GM23338 (cell line): ENCODE results near the gene YIPF7. TPM values are rescaled to one million over a fixed set of nuclear protein-coding genes. Genes with fewer than 3 reads are reported as not detected.

Experiments
- ATAC-seq: fragments of 200-7000 bp; cut with Tn5 transposase; 3 replicates; pipeline ENCODE4 v1.9.1; 2020
- DNase-seq: peaks from one replicate; pipeline ENCODE4 v3.0.0-alpha.2; 2015; ENCODE audit warnings: low spot score
- H2AFZ ChIP-seq: fragments of 200-600 bp; sonication (generic); 2 replicates; pipeline ENCODE4 v1.8.0; 2016; ENCODE audit warnings: antibody characterized with exemption, mild to moderate bottlenecking, moderate library complexity
- H3F3A ChIP-seq: fragments of 200-600 bp; sonication (generic); replicated peaks from 2 replicates; pipeline ENCODE4 v1.8.0; 2017; ENCODE audit warnings: antibody characterized with exemption, mixed run types, low read depth
- H3K27ac ChIP-seq: fragments of 200-600 bp; sonication (generic); 2 replicates; pipeline ENCODE4 v1.6.1; 2016; ENCODE audit warnings: low read depth
- H3K27me3 ChIP-seq: fragments of 200-600 bp; sonication (generic); 2 replicates; pipeline ENCODE4 v1.8.0; 2016; ENCODE audit warnings: mild to moderate bottlenecking, mixed run types, moderate library complexity; ENCODE audit not compliant: insufficient read depth
- H3K36me3 ChIP-seq: fragments of 200-600 bp; sonication (generic); 2 replicates; pipeline ENCODE4 v1.8.0; 2016; ENCODE audit warnings: mild to moderate bottlenecking; ENCODE audit not compliant: insufficient read depth
- H3K4me1 ChIP-seq: fragments of 200-600 bp; sonication (generic); 2 replicates; pipeline ENCODE4 v1.8.0; 2016; ENCODE audit warnings: mild to moderate bottlenecking, moderate library complexity; ENCODE audit not compliant: insufficient read depth
- H3K4me2 ChIP-seq: fragments of 200-600 bp; sonication (generic); 2 replicates; pipeline ENCODE4 v1.7.1; 2017; ENCODE audit warnings: mixed run types
- H3K4me3 ChIP-seq: fragments of 200-600 bp; sonication (generic); 2 replicates; pipeline ENCODE4 v1.6.1; 2016; ENCODE audit warnings: mixed run types
- H3K79me2 ChIP-seq: fragments of 200-600 bp; sonication (generic); replicated peaks from 2 replicates; pipeline ENCODE4 v1.8.0; 2017; ENCODE audit warnings: mild to moderate bottlenecking; ENCODE audit not compliant: insufficient read depth
- H3K9me2 ChIP-seq: fragments of 200-600 bp; sonication (generic); 2 replicates; pipeline ENCODE4 v1.8.0; 2017; ENCODE audit not compliant: insufficient read depth
- H4K20me1 ChIP-seq: fragments of 200-600 bp; sonication (generic); replicated peaks from 2 replicates; pipeline ENCODE4 v1.8.0; 2017; ENCODE audit warnings: mild to moderate bottlenecking; ENCODE audit not compliant: insufficient read depth
- H3K27ac Mint-ChIP-seq: 2 replicates; pipeline ENCODE4 v1.8.0; 2020; ENCODE audit warnings: inconsistent platforms, mild to moderate bottlenecking, moderate library complexity, mixed read lengths
- H3K27me3 Mint-ChIP-seq: 3 replicates; pipeline ENCODE4 v1.8.0; 2022; ENCODE audit warnings: low read depth, mild to moderate bottlenecking, moderate library complexity, mixed read lengths, inconsistent platforms; ENCODE audit not compliant: insufficient read depth, poor library complexity
- H3K36me3 Mint-ChIP-seq: 3 replicates; pipeline ENCODE4 v1.8.0; 2021; ENCODE audit warnings: low read depth, mild to moderate bottlenecking, inconsistent platforms, moderate library complexity, mixed read lengths
- H3K4me1 Mint-ChIP-seq: 3 replicates; pipeline ENCODE4 v1.8.0; 2020; ENCODE audit warnings: mild to moderate bottlenecking, inconsistent platforms, mixed read lengths
- H3K4me3 Mint-ChIP-seq: 3 replicates; pipeline ENCODE4 v1.8.0; 2021; ENCODE audit warnings: moderate library complexity, mild to moderate bottlenecking, inconsistent platforms, mixed read lengths
- H3K9me3 Mint-ChIP-seq: 3 replicates; pipeline ENCODE4 v1.8.0; 2020; ENCODE audit warnings: moderate library complexity, mild to moderate bottlenecking, inconsistent platforms, mixed read lengths
- CREB1 ChIP-seq: fragments of 250-450 bp; sonication (Bioruptor Pico); IDR thresholded peaks from 2 replicates; pipeline ENCODE4 v1.5.0; 2020; ENCODE audit warnings: low read depth, mild to moderate bottlenecking, moderate library complexity
- CTCF ChIP-seq, 2 experiments: fragments of 200-600 bp in 1 of 2; sonication (generic) in 1 of 2; conservative IDR thresholded peaks; 2 replicates each; pipeline versions ENCODE4 v1.5.1 to v1.6.1; 2016 to 2017; ENCODE audit warnings: antibody characterized with exemption in 2 of 2, low read depth in 2 of 2, mild to moderate bottlenecking in 2 of 2, moderate library complexity in 1 of 2
- ETS1 ChIP-seq: IDR thresholded peaks from 2 replicates; pipeline ENCODE4 v1.6.1; 2016; ENCODE audit warnings: antibody characterized with exemption
- EZH2phosphoT487 ChIP-seq: fragments of 200-600 bp; sonication (generic); IDR thresholded peaks from one replicate; pipeline ENCODE4 v1.8.1; 2018; ENCODE audit warnings: antibody characterized with exemption; ENCODE audit not compliant: unreplicated experiment
- JUNB ChIP-seq: IDR thresholded peaks from one replicate; pipeline ENCODE4 v1.6.1; 2016; ENCODE audit warnings: antibody characterized with exemption; ENCODE audit not compliant: unreplicated experiment
- NANOG ChIP-seq: IDR thresholded peaks from 2 replicates; pipeline ENCODE4 v1.6.1; 2016; ENCODE audit warnings: antibody characterized with exemption, borderline replicate concordance
- REST ChIP-seq: IDR thresholded peaks from one replicate; pipeline ENCODE4 v1.6.1; 2018; ENCODE audit warnings: antibody characterized with exemption; ENCODE audit not compliant: unreplicated experiment
- ZNF114 ChIP-seq: fragments of 250-450 bp; sonication (Bioruptor Pico); IDR thresholded peaks from 2 replicates; pipeline ENCODE4 v1.5.0; 2020; ENCODE audit warnings: mild to moderate bottlenecking, moderate library complexity
- ZNF331 ChIP-seq: fragments of 250-450 bp; sonication (Bioruptor Pico); IDR thresholded peaks from 2 replicates; pipeline ENCODE4 v1.5.0; 2020; ENCODE audit warnings: low read depth, mild to moderate bottlenecking, moderate library complexity
- ZNF462 ChIP-seq: fragments of 250-450 bp; sonication (Bioruptor Pico); IDR thresholded peaks from 2 replicates; pipeline ENCODE4 v1.5.0; 2020; ENCODE audit warnings: mild to moderate bottlenecking, moderate library complexity
- polyA plus RNA-seq: library from polyadenylated mRNA; unstranded; fragments of >200 nt; fragmentation: Nextera tagmentation; extraction: Ambion mirVana; gene quantifications from 2 replicates; pipeline ENCODE4 v1.2.1, GENCODE V29; 2016
- total RNA-seq: library from RNA; depleted of rRNA; stranded (reverse); fragments of >200 nt; shearing (Covaris generic); gene quantifications from 2 replicates; pipeline ENCODE4 v1.2.3, GENCODE V29; 2014

The YIPF7 gene
- total and polyA plus RNA-seq, 2 experiments from 2014 or later, result not detected

- Histone ChIP-seq H3K9me2 (no peaks in the 10 kb centered on the region), H3K36me3 (peaks cover 55% of the 10 kb centered on the region), H4K20me1 (no peaks in the 10 kb centered on the region; the same call in 1 of the 2 replicates), H3K4me1 (peaks cover 3% of the 10 kb centered on the region; the same call in 1 of the 2 replicates), H3K27ac (no peak overlapping the region), H2AFZ (no peak overlapping the region), H3K4me2 (no peak overlapping the region), H3K27me3 (no peaks in the 10 kb centered on the region), H3K4me3 (no peak overlapping the region), H3K79me2 (peaks cover 19% of the 10 kb centered on the region), H3F3A (no peaks in the 10 kb centered on the region)
- Mint-ChIP-seq H3K27me3 (peaks cover 2% of the 10 kb centered on the region), H3K4me3 (no peak overlapping the region), H3K36me3 (peaks cover 60% of the 10 kb centered on the region), H3K27ac (no peak overlapping the region), H3K9me3 (no peaks in the 10 kb centered on the region), H3K4me1 (no peaks in the 10 kb centered on the region)
- no peak for ATAC-seq
- TF ChIP-seq CREB1 (CRISPR knock-in tag), result no peak
- TF ChIP-seq ETS1, result no peak
- TF ChIP-seq EZH2phosphoT487, result no peak
- TF ChIP-seq CTCF (conservative IDR thresholded peaks at IDR 0.05; ENCODE audit: low read depth in 2 of 2), result no peak
- TF ChIP-seq JUNB, result no peak
- no peak for TF ChIP-seq NANOG
- TF ChIP-seq ZNF114 (CRISPR knock-in tag), result no peak
- TF ChIP-seq REST, result no peak
- TF ChIP-seq ZNF462 (CRISPR knock-in tag), result no peak
- TF ChIP-seq ZNF331, result no peak
- no peak for DNase-seq
Observed at GRCh38 chr4:44684648-44685047, 33.2 kb upstream of the YIPF7 start.
